Natural killer cell (primary cell): ENCODE measurements around the gene IL10. TPM values are rescaled to one million over a fixed set of nuclear protein-coding genes. Genes with fewer than 3 reads are reported as not detected.

Source experiments
- ATAC-seq, 3 donors: fragments of 150-1000 bp in 2 of 3; fragments of 200-7000 bp in 1 of 3; cut with Tn5 transposase; 1 replicate in 1 of 3; 2 replicates in 2 of 3; pipeline ENCODE4 v1.10.0; 2021; ENCODE audit warnings: mild to moderate bottlenecking in 2 of 3, moderate library complexity in 2 of 3
- DNase-seq, 2 donors: peaks; one replicate each; pipeline versions ENCODE4 v3.0.0 to v3.0.0-alpha.2; 2013 to 2021; ENCODE audit warnings: mixed read lengths in 1 of 2
- H3K27ac ChIP-seq: one replicate; pipeline ENCODE4 v1.5.1; 2013; ENCODE audit warnings: mild to moderate bottlenecking, low read length
- H3K27me3 ChIP-seq: one replicate; pipeline ENCODE4 v1.6.1; 2013; ENCODE audit warnings: low read length; ENCODE audit not compliant: control insufficient read depth, insufficient read depth
- H3K36me3 ChIP-seq: one replicate; pipeline ENCODE4 v1.6.1; 2013; ENCODE audit warnings: low read length; ENCODE audit not compliant: control insufficient read depth, insufficient read depth
- H3K4me1 ChIP-seq: one replicate; pipeline ENCODE4 v1.6.1; 2013; ENCODE audit warnings: low read length; ENCODE audit not compliant: control insufficient read depth, insufficient read depth
- H3K4me3 ChIP-seq: one replicate; pipeline ENCODE4 v1.5.1; 2013; ENCODE audit warnings: low read length
- H3K9me3 ChIP-seq: one replicate; pipeline ENCODE4 v1.6.1; 2013; ENCODE audit warnings: low read length; ENCODE audit not compliant: control insufficient read depth, insufficient read depth
- H3K27ac Mint-ChIP-seq, 2 donors: one replicate each; pipeline ENCODE4 v1.8.0; 2022; ENCODE audit warnings: mild to moderate bottlenecking in 2 of 2, mixed read lengths in 2 of 2, moderate library complexity in 1 of 2
- H3K27me3 Mint-ChIP-seq, 2 donors: one replicate each; pipeline ENCODE4 v1.8.0; 2022; ENCODE audit warnings: low read depth in 2 of 2, mixed read lengths in 2 of 2
- H3K36me3 Mint-ChIP-seq: one replicate; pipeline ENCODE4 v1.8.0; 2022; ENCODE audit warnings: mixed read lengths
- H3K4me1 Mint-ChIP-seq, 2 donors: one replicate each; pipeline ENCODE4 v1.8.0; 2022; ENCODE audit warnings: mixed read lengths in 2 of 2
- H3K4me3 Mint-ChIP-seq: one replicate; pipeline ENCODE4 v1.8.0; 2022; ENCODE audit warnings: mild to moderate bottlenecking, moderate library complexity, mixed read lengths
- H3K9me3 Mint-ChIP-seq, 2 donors: one replicate each; pipeline ENCODE4 v1.8.0; 2022; ENCODE audit warnings: mixed read lengths in 2 of 2
- CTCF ChIP-seq: fragments of 200-600 bp; IDR thresholded peaks from one replicate; pipeline ENCODE4 v1.8.0; 2022; ENCODE audit warnings: antibody characterized with exemption
- WGBS: methylation state at CpG from one replicate; pipeline ENCODE4 v1.1.7; 2013; ENCODE audit warnings: missing lambda C conversion rate; ENCODE audit not compliant: insufficient coverage; 5-methylcytosine and 5-hydroxymethylcytosine counted together
- intact Hi-C: fragments of 100-400 bp; cut with micrococcal nuclease; formaldehyde crosslinking; loops from one replicate; pipeline ENCODE4 v1.14.2; 2022
- total RNA-seq, 4 donors: library from RNA; stranded (reverse); fragments of 120-200 nt in 1 of 4; gene quantifications; one replicate each; pipeline versions ENCODE4 v1.2.3 to v1.2.4, GENCODE V29; 2013 to 2022

The IL10 gene
- total RNA-seq, 3 donors from 2014 or later (not counting 1 experiment from before 2014, with no cell fraction given): 1.0 TPM; not detected in 2

GRCh38 chr1:206738370-206739366 is 33.6 kb downstream of the IL10 start:
- peaks cover 67 to 68% of the 10 kb centered on the region in 2 donors for H3K4me1 Mint-ChIP-seq
- TF ChIP-seq CTCF: no peak
- no peak for DNase-seq
- intact Hi-C loops: loop anchor here (5.0 kb wide), 1 partner anchor 49 kb away; no protein-coding TSS in a partner anchor
- Histone ChIP-seq H3K4me3 (no peak overlapping the region), H3K9me3 (no peaks in the 10 kb centered on the region), H3K27ac (no peak overlapping the region), H3K4me1 (peaks cover 64% of the 10 kb centered on the region), H3K27me3 (no peaks in the 10 kb centered on the region), H3K36me3 (peaks cover under 1% of the 10 kb centered on the region)
- H3K27ac Mint-ChIP-seq: peak overlapping the region; percentile 70 to 92
- H3K27me3 Mint-ChIP-seq: no peaks in the 10 kb centered on the region
- peak overlapping the region; percentile 46 for H3K4me3 Mint-ChIP-seq
- ATAC-seq: no peak
- H3K36me3 Mint-ChIP-seq: no peaks in the 10 kb centered on the region
- H3K9me3 Mint-ChIP-seq: no peaks in the 10 kb centered on the region
- WGBS: 72% methylated on average over 2 of the region's 3 CpGs

GRCh38 chr1:206737729-206738201 is 34.5 kb downstream of the IL10 start:
- no peaks in the 10 kb centered on the region for H3K27me3 Mint-ChIP-seq
- peaks cover 61 to 63% of the 10 kb centered on the region in 2 donors for H3K4me1 Mint-ChIP-seq
- intact Hi-C loops: loop anchor here (5.0 kb wide), 1 partner anchor 50 kb away; no protein-coding TSS in a partner anchor
- H3K4me3 Mint-ChIP-seq: peak overlapping the region; percentile 60
- H3K36me3 Mint-ChIP-seq: no peaks in the 10 kb centered on the region
- WGBS: 100% methylated on average over 1 of the region's 3 CpGs
- H3K4me3 ChIP-seq: no peak overlapping the region
- peaks cover 4% of the 10 kb centered on the region for H3K36me3 ChIP-seq
- peaks cover 62% of the 10 kb centered on the region for H3K4me1 ChIP-seq
- H3K9me3 Mint-ChIP-seq: no peaks in the 10 kb centered on the region
- H3K27ac ChIP-seq: peak overlapping the region; percentile 75
- DNase-seq (peak in 1 of 2 donors; percentile 60), ATAC-seq (peak; percentile 11 to 41 (median 14))
- no peak for TF ChIP-seq CTCF
- H3K27me3 ChIP-seq: no peaks in the 10 kb centered on the region
- no peaks in the 10 kb centered on the region for H3K9me3 ChIP-seq
- H3K27ac Mint-ChIP-seq: peak overlapping the region; percentile 85 to 92

GRCh38 chr1:206736878-206737728 is 35.2 kb downstream of the IL10 start:
- ATAC-seq (peak; percentile 71 to 89 (median 83)), DNase-seq (peak; percentile 45 to 87)
- H3K27me3 Mint-ChIP-seq: no peaks in the 10 kb centered on the region
- H3K4me1 Mint-ChIP-seq: peaks cover 61 to 63% of the 10 kb centered on the region in 2 donors
- peaks cover 7% of the 10 kb centered on the region for H3K36me3 Mint-ChIP-seq
- intact Hi-C loops: loop anchor here (5.0 kb wide), 1 partner anchor 50 kb away; no protein-coding TSS in a partner anchor
- no peaks in the 10 kb centered on the region for H3K9me3 Mint-ChIP-seq
- peak overlapping the region; percentile 85 to 92 for H3K27ac Mint-ChIP-seq
- Histone ChIP-seq H3K4me1 (peaks cover 62% of the 10 kb centered on the region), H3K27me3 (no peaks in the 10 kb centered on the region), H3K36me3 (peaks cover 11% of the 10 kb centered on the region), H3K9me3 (no peaks in the 10 kb centered on the region), H3K4me3 (no peak overlapping the region), H3K27ac (peak overlapping the region; percentile 75)
- TF ChIP-seq CTCF: no peak
- peak overlapping the region; percentile 60 for H3K4me3 Mint-ChIP-seq
- 32% methylated on average over 14 of the region's 14 CpGs for WGBS
